ENCODE measurements around the gene TMEM88.
A peak's percentile ranks its signal among the peaks of the same experiment; 100 is the strongest.

Gene TMEM88

GRCh38 chr17:7885367-7886226 lies 30.7 kb downstream of the TMEM88 start:
- Histone ChIP-seq H3K27ac (ENCODE audit: low read length) (no peak overlapping the region), H3K4me3 (ENCODE audit: low read length) (peak overlapping the region; percentile 83), H3K27me3 (ENCODE audit: insufficient read depth, low read length) (peaks cover 20% of the 10 kb centered on the region; the same call in 1 of the 2 replicates), H3K4me1 (ENCODE audit: insufficient read depth, low read length) (peaks cover 28% of the 10 kb centered on the region; the same call in 1 of the 2 replicates), H3K36me3 (ENCODE audit: insufficient read depth, low read depth, low read length) (peaks cover 6% of the 10 kb centered on the region), H3K9me3 (ENCODE audit: insufficient read depth, low read depth, low read length) (no peaks in the 10 kb centered on the region), H3K9ac (ENCODE audit: low read depth, low read length) (peak overlapping the region; percentile 71; the same call in 1 of the 2 replicates)

- Histone ChIP-seq H3K4me3 (ENCODE audit: low read length) (peak overlapping the region; percentile 83), H3K9me3 (ENCODE audit: insufficient read depth, low read depth, low read length) (no peaks in the 10 kb centered on the region), H3K9ac (ENCODE audit: low read depth, low read length) (peak overlapping the region; percentile 10; the same call in 1 of the 2 replicates), H3K27me3 (ENCODE audit: insufficient read depth, low read length) (peaks cover 20% of the 10 kb centered on the region; the same call in 1 of the 2 replicates), H3K27ac (ENCODE audit: low read length) (no peak overlapping the region), H3K36me3 (ENCODE audit: insufficient read depth, low read depth, low read length) (no peaks in the 10 kb centered on the region), H3K4me1 (ENCODE audit: insufficient read depth, low read length) (peaks cover 28% of the 10 kb centered on the region; the same call in 1 of the 2 replicates)
Measured at GRCh38 chr17:7886227-7887037, 31.6 kb downstream of the TMEM88 start.

DNA sequence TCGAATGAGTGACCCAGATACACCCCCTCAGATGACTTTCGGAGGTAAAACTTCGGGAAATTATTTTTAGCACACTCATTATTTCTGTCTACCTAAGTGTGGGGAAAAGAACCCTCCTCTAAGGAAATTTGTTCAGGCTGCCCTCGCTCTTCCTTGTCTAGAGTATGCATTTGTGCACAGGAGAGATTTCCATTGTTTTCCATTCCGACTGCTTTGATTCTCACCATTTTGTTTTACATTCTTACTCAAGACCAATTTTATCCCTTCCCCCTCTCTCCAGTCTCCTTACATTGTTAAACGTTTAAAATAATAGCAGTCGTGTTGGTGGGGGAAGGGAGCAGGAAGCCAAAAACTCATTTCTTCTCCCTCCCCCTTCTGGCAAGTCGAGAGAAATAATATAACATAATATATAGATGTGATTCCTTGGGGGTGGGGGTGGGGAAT lies 32.2 kb downstream of the TMEM88 start:
- Histone ChIP-seq H3K36me3 (ENCODE audit: insufficient read depth, low read depth, low read length) (no peaks in the 10 kb centered on the region), H3K27me3 (ENCODE audit: insufficient read depth, low read length) (peaks cover 20% of the 10 kb centered on the region; the same call in 1 of the 2 replicates), H3K4me1 (ENCODE audit: insufficient read depth, low read length) (peaks cover 28% of the 10 kb centered on the region; the same call in 1 of the 2 replicates)

DNA sequence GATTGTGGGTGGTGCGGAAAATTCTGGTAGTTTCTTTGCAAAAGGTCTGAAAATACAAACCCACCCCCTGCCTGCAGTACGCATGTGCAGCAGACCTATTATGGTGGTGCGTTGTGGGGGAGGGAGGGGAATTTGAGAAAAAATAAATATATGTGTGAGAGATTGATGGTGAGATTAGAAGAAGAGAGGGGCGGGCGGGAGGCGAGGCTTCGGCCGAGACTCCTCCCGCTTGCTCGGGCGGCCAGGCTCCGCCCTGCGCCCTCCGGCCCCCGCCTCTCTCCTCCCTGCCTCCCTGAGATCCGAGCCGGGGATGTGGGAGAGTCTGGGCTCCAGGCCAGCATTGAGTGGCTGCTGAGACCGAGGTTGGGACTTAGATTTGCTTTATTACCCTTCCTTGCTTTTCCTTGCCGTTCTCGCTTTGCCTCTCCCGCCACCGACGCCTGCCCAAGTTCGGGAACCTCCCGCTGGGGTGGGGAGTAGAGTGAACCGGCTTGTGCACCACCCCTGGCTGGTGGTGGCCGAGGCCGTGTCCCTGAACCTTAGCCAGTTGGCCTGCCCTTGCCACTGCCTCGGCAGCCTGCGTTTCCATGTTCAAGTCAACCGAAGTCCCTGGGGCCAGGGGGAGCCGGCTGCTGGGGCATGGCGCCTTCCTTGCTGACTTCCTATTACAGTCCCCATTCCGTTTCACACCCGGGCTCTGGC lies 32.8 kb downstream of the TMEM88 start:
- no peak overlapping the region for H3K27ac ChIP-seq (ENCODE audit: low read length)
- H3K9me3 ChIP-seq (ENCODE audit: insufficient read depth, low read depth, low read length): no peaks in the 10 kb centered on the region
- H3K4me1 ChIP-seq (ENCODE audit: insufficient read depth, low read length): peaks cover 28% of the 10 kb centered on the region; the same call in 1 of the 2 replicates
- H3K36me3 ChIP-seq (ENCODE audit: insufficient read depth, low read depth, low read length): no peaks in the 10 kb centered on the region
- H3K9ac ChIP-seq (ENCODE audit: low read depth, low read length): peak overlapping the region; percentile 74
- peaks cover 20% of the 10 kb centered on the region; the same call in 1 of the 2 replicates for H3K27me3 ChIP-seq (ENCODE audit: insufficient read depth, low read length)
- peak overlapping the region; percentile 83 for H3K4me3 ChIP-seq (ENCODE audit: low read length)

More for the DNA sequence above, 32.2 kb downstream of the TMEM88 start:
- H3K4me3 ChIP-seq (ENCODE audit: low read length): peak overlapping the region; percentile 83
- peak overlapping the region; percentile 10; the same call in 1 of the 2 replicates for H3K9ac ChIP-seq (ENCODE audit: low read depth, low read length)
- no peak overlapping the region for H3K27ac ChIP-seq (ENCODE audit: low read length)
- H3K9me3 ChIP-seq (ENCODE audit: insufficient read depth, low read depth, low read length): no peaks in the 10 kb centered on the region

- Histone ChIP-seq H3K27ac (ENCODE audit: low read length) (no peak within 1 kb of the TSS), H3K27me3 (ENCODE audit: insufficient read depth, low read length) (peaks cover 20% of the 10 kb centered on the region; the same call in 1 of the 2 replicates), H3K9ac (ENCODE audit: low read depth, low read length) (peak within 1 kb of the TSS; percentile 74), H3K4me3 (ENCODE audit: low read length) (peak within 1 kb of the TSS; percentile 83), H3K4me1 (ENCODE audit: insufficient read depth, low read length) (peaks cover 27% of the 10 kb centered on the region; the same call in 1 of the 2 replicates), H3K9me3 (ENCODE audit: insufficient read depth, low read depth, low read length) (no peaks in the 10 kb centered on the region), H3K36me3 (ENCODE audit: insufficient read depth, low read depth, low read length) (no peaks in the 10 kb centered on the region)
Measured at GRCh38 chr17:7888184-7888920, 33.5 kb downstream of the TMEM88 start, which contains the start of gene CHD3. CHD3 (plus strand) TSS chr17:7888789; CDS start chr17:7889001, 212 bp downstream.

DNA sequence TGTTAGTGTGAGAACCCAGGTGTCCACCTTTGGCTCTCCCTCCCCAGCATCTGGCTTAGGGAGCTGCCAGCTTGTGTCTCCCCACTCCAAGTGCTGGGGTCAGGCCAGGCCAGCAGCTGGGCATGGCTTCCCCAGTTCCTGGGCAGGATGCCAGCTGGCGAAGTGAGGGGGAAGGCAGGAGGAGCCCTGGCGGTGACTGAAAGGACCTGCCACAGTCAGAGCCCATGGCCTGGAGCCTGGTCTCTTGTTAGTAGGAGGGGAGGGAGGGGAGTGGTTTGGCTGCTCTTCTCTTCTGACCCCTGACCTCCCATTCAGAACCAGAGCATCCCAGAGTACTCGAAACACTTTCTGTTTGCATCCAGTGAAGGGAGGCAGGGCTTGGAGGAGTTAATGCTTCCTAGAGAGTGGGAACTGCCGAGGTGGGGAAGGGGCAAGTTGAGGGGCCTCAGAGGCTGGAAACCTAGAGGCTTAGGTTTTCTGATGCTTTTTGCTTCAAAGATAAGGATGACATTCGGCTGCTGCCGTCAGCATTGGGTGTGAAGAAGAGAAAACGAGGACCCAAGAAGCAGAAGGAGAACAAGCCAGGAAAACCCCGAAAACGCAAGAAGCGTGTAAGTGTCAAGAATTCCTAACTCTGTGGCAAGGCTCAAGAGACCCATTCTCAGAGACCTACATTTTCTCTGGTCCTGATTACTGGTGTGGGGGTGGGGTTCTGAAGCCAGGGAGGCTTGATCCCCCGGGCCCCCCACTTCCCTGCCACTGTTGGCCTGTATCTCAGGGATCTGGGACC lies 34.5 kb downstream of the TMEM88 start:
- Histone ChIP-seq H3K4me3 (ENCODE audit: low read length) (no peak overlapping the region), H3K9ac (ENCODE audit: low read depth, low read length) (no peak overlapping the region), H3K27me3 (ENCODE audit: insufficient read depth, low read length) (peaks cover 20% of the 10 kb centered on the region; the same call in 1 of the 2 replicates), H3K36me3 (ENCODE audit: insufficient read depth, low read depth, low read length) (peaks cover 7% of the 10 kb centered on the region; the same call in 1 of the 2 replicates), H3K4me1 (ENCODE audit: insufficient read depth, low read length) (peaks cover 21% of the 10 kb centered on the region; the same call in 1 of the 2 replicates), H3K9me3 (ENCODE audit: insufficient read depth, low read depth, low read length) (no peaks in the 10 kb centered on the region), H3K27ac (ENCODE audit: low read length) (no peak overlapping the region)

GRCh38 chr17:7893187-7893880 lies 38.5 kb downstream of the TMEM88 start:
- Histone ChIP-seq H3K9me3 (ENCODE audit: insufficient read depth, low read depth, low read length) (no peaks in the 10 kb centered on the region), H3K36me3 (ENCODE audit: insufficient read depth, low read depth, low read length) (peaks cover 28% of the 10 kb centered on the region), H3K27ac (ENCODE audit: low read length) (no peak overlapping the region), H3K9ac (ENCODE audit: low read depth, low read length) (no peak overlapping the region), H3K4me1 (ENCODE audit: insufficient read depth, low read length) (peaks cover 10% of the 10 kb centered on the region; the same call in 1 of the 2 replicates), H3K4me3 (ENCODE audit: low read length) (no peak overlapping the region), H3K27me3 (ENCODE audit: insufficient read depth, low read length) (no peaks in the 10 kb centered on the region; the same call in 1 of the 2 replicates)

GRCh38 chr17:7894226-7894625 lies 39.4 kb downstream of the TMEM88 start:
- peaks cover 2% of the 10 kb centered on the region; the same call in 1 of the 2 replicates for H3K4me1 ChIP-seq (ENCODE audit: insufficient read depth, low read length)
- H3K9me3 ChIP-seq (ENCODE audit: insufficient read depth, low read depth, low read length): no peaks in the 10 kb centered on the region
- H3K36me3 ChIP-seq (ENCODE audit: insufficient read depth, low read depth, low read length): peaks cover 34% of the 10 kb centered on the region
- H3K27me3 ChIP-seq (ENCODE audit: insufficient read depth, low read length): no peaks in the 10 kb centered on the region
- no peak overlapping the region for H3K4me3 ChIP-seq (ENCODE audit: low read length)
- no peak overlapping the region for H3K27ac ChIP-seq (ENCODE audit: low read length)
- H3K9ac ChIP-seq (ENCODE audit: low read depth, low read length): no peak overlapping the region

GRCh38 chr17:7894866-7895265 lies 40.0 kb downstream of the TMEM88 start:
- Histone ChIP-seq H3K27me3 (ENCODE audit: insufficient read depth, low read length) (no peaks in the 10 kb centered on the region), H3K4me3 (ENCODE audit: low read length) (no peak overlapping the region), H3K36me3 (ENCODE audit: insufficient read depth, low read depth, low read length) (peaks cover 37% of the 10 kb centered on the region), H3K9ac (ENCODE audit: low read depth, low read length) (no peak overlapping the region), H3K9me3 (ENCODE audit: insufficient read depth, low read depth, low read length) (no peaks in the 10 kb centered on the region), H3K27ac (ENCODE audit: low read length) (no peak overlapping the region), H3K4me1 (ENCODE audit: insufficient read depth, low read length) (no peaks in the 10 kb centered on the region)
